GM12878 (cell line): Measurements from ENCODE around the gene CASK. TPM values are rescaled to one million over a fixed set of nuclear protein-coding genes. Genes with fewer than 3 reads are reported as not detected.

Source experiments
- ATAC-seq: fragments of 200-7000 bp; cut with Tn5 transposase; 3 replicates; pipeline ENCODE4 v1.9.1; 2020; ENCODE audit warnings: mild to moderate bottlenecking, moderate library complexity
- BruUV-seq: library from RNA; stranded (reverse); fragments of 400-500 nt; replicated peaks from 2 replicates; lab custom pipeline; 2021; lab: Mats Ljungman, UMichigan
- CTCF ChIA-PET: fragments of 300-600 bp; sonication (Branson Sonifier 250); formaldehyde crosslinking; extraction: SDS; loops from one replicate; lab custom pipeline; 2021; ENCODE audit warnings: inconsistent platforms; lab: Yijun Ruan, JAX
- POLR2A ChIA-PET: fragments of 350-600 bp; formaldehyde crosslinking; extraction: SDS; loops from one replicate; lab custom pipeline; 2021; ENCODE audit warnings: inconsistent platforms; lab: Charles Lee
- RAD21 ChIA-PET: fragments of 300-600 bp; sonication (Branson Sonifier 250); formaldehyde crosslinking; loops from one replicate; lab custom pipeline; 2023; ENCODE audit warnings: antibody characterized with exemption; ENCODE audit not compliant: unreplicated experiment; lab: Charles Lee
- SMC1A ChIA-PET: fragments of 300-600 bp; sonication (Branson Sonifier 250); formaldehyde crosslinking; loops from one replicate; lab custom pipeline; 2023; ENCODE audit not compliant: unreplicated experiment, uncharacterized antibody; lab: Charles Lee
- DNase-seq: peaks from one replicate; pipeline ENCODE4 v3.0.0-alpha.2; 2011; ENCODE audit warnings: low read depth, low spot score
- FAIRE-seq: peaks from 3 replicates; lab custom pipeline; 2011; peaks lifted over from hg19 to GRCh38; lab: Jason Lieb, UNC
- H2AFZ ChIP-seq: 2 replicates; pipeline ENCODE4 v1.6.0; 2011; ENCODE audit warnings: low read depth, low read length, control low read depth; ENCODE audit not compliant: control insufficient read depth
- H3K27ac ChIP-seq: 2 replicates; pipeline ENCODE4 v1.5.1; 2011; ENCODE audit warnings: control low read depth; ENCODE audit not compliant: control insufficient read depth, insufficient read depth
- H3K27me3 ChIP-seq, 2 experiments: replicated peaks in 1 of 2; 2 replicates each; pipeline versions ENCODE4 v1.6.0 to v1.6.1; 2011; ENCODE audit warnings: low read length in 1 of 2; ENCODE audit not compliant: control insufficient read depth in 2 of 2, insufficient read depth in 2 of 2
- H3K36me3 ChIP-seq, 2 experiments: 2 replicates each; pipeline ENCODE4 v1.5.1; 2011; ENCODE audit warnings: low read length in 1 of 2; ENCODE audit not compliant: control insufficient read depth in 2 of 2, insufficient read depth in 2 of 2
- H3K4me1 ChIP-seq: 2 replicates; pipeline ENCODE4 v1.6.1; 2011; ENCODE audit warnings: mild to moderate bottlenecking, low read length, moderate library complexity, mixed read lengths; ENCODE audit not compliant: control insufficient read depth, insufficient read depth
- H3K4me2 ChIP-seq: 2 replicates; pipeline ENCODE4 v1.6.0; 2011; ENCODE audit warnings: control low read depth; ENCODE audit not compliant: control insufficient read depth, insufficient read depth
- H3K4me3 ChIP-seq: fragments of 200-600 bp; sonication (generic); 2 replicates; pipeline ENCODE4 v1.5.1; 2016
- H3K79me2 ChIP-seq: 2 replicates; pipeline ENCODE4 v1.6.0; 2011; ENCODE audit warnings: low read length; ENCODE audit not compliant: control insufficient read depth, insufficient read depth
- H3K9ac ChIP-seq: 2 replicates; pipeline ENCODE4 v1.8.0; 2011; ENCODE audit warnings: low read length, control low read depth, mixed read lengths; ENCODE audit not compliant: control insufficient read depth, insufficient read depth
- H3K9me3 ChIP-seq: replicated peaks from 3 replicates; pipeline ENCODE4 v1.5.1; 2011; ENCODE audit warnings: mild to moderate bottlenecking, low read length; ENCODE audit not compliant: control insufficient read depth, insufficient read depth
- H4K20me1 ChIP-seq: 2 replicates; pipeline ENCODE4 v1.6.0; 2011; ENCODE audit not compliant: control insufficient read depth, insufficient read depth
- ESRRA ChIP-seq: IDR thresholded peaks from 2 replicates; pipeline ENCODE4 v1.6.1; 2012; ENCODE audit warnings: mild to moderate bottlenecking, low read length, improper control_type of control experiment
- MTA2 ChIP-seq: fragments of 450-650 bp; IDR thresholded peaks from 2 replicates; pipeline ENCODE4 v1.6.1; 2016; ENCODE audit warnings: low read depth, mild to moderate bottlenecking, moderate library complexity
- MYB ChIP-seq: fragments of 150-350 bp; IDR thresholded peaks from 2 replicates; pipeline ENCODE4 v1.6.1; 2014; ENCODE audit warnings: mild to moderate bottlenecking, low read depth, low read length, borderline replicate concordance
- NR2F1 ChIP-seq: fragments of 450-650 bp; conservative IDR thresholded peaks from 2 replicates; pipeline ENCODE4 v1.6.1; 2017; ENCODE audit warnings: mild to moderate bottlenecking
- RCOR1 ChIP-seq: conservative IDR thresholded peaks from 2 replicates; pipeline ENCODE4 v1.6.1; 2012; ENCODE audit warnings: low read depth, low read length, improper control_type of control experiment
- TCF7 ChIP-seq: IDR thresholded peaks from 2 replicates; pipeline ENCODE4 v1.6.1; 2014; ENCODE audit warnings: antibody characterized with exemption, borderline replicate concordance
- ZBTB33 ChIP-seq: fragments of 450-650 bp; IDR thresholded peaks from 2 replicates; pipeline ENCODE4 v1.6.1; 2017; ENCODE audit warnings: mild to moderate bottlenecking
- ZNF24 ChIP-seq: fragments of 450-650 bp; IDR thresholded peaks from 2 replicates; pipeline ENCODE4 v1.6.1; 2017; ENCODE audit warnings: antibody characterized with exemption, mild to moderate bottlenecking
- WGBS: methylation state at CpG from one replicate; pipeline ENCODE4 v1.1.6; 2016; ENCODE audit warnings: low lambda C conversion rate; ENCODE audit not compliant: insufficient replicate concordance, insufficient coverage; ENCODE audit errors: missing lambda C conversion rate; 5-methylcytosine and 5-hydroxymethylcytosine counted together
- in situ Hi-C: fragments of 300-500 bp; cut with MboI; formaldehyde crosslinking; loops from 9 replicates; pipeline ENCODE4 v1.14.3; 2018; ENCODE audit warnings: mixed read lengths
- intact Hi-C: fragments of 100-400 bp; cut with micrococcal nuclease; formaldehyde crosslinking; loops from one replicate; pipeline ENCODE4 v1.14.2; 2022; ENCODE audit not compliant: unreplicated experiment
- polyA plus RNA-seq, 11 experiments: library from polyadenylated mRNA; depleted of rRNA in 4 of 11; unstranded in 6 of 11; stranded (reverse) in 5 of 11; fragments of >200 nt; fragmentation: Nextera tagmentation in 4 of 11; fragmentation: Illumina TruSeq in 1 of 11; extraction: Ambion mirVana in 4 of 11; extraction: Trizol in 1 of 11; gene quantifications; 1 replicate in 1 of 11; 2 replicates in 10 of 11; pipeline versions ENCODE4 v1.2.1 to v1.2.3, GENCODE V29; 2011 to 2016; ENCODE audit warnings: inconsistent platforms in 2 of 11, missing spikeins in 2 of 11, low read depth in 1 of 11
- total RNA-seq, 4 experiments: library from RNA; depleted of rRNA in 3 of 4; stranded (reverse); fragments of >200 nt in 3 of 4; fragmentation: Illumina TruSeq in 1 of 4; extraction: Trizol in 1 of 4; gene quantifications; 2 replicates each; pipeline versions ENCODE4 v1.2.1 to v1.2.3, GENCODE V29; 2013 to 2021
- TF ChIP-seq, protein P1 (sequence below): IDR thresholded peaks from 2 replicates; pipeline ENCODE4 v1.6.1; 2011; ENCODE audit warnings: low read depth, mild to moderate bottlenecking, low read length, moderate library complexity, borderline replicate concordance; ENCODE audit errors: extremely low read depth
- TF ChIP-seq, protein P2 (sequence below): IDR thresholded peaks from 2 replicates; pipeline ENCODE4 v1.6.1; 2011; ENCODE audit warnings: mild to moderate bottlenecking, low read depth, low read length, moderate library complexity; ENCODE audit not compliant: insufficient replicate concordance
- TF ChIP-seq, protein P3 (sequence below): fragments of 450-650 bp; formaldehyde crosslinking; IDR thresholded peaks from 2 replicates; pipeline ENCODE4 v1.4.0; 2020; ENCODE audit warnings: mild to moderate bottlenecking, moderate library complexity

CASK gene
- total and polyA plus RNA-seq, 10 of the 15 experiments (the other 5 are each of a cell fraction or from before 2014, with no cell fraction given) = 0.60 to 45.9 (median 4.8) TPM

- H2AFZ ChIP-seq = no peak overlapping the region
- 60% methylated on average over 1 of the region's 1 CpG for WGBS
- 0 out of 2 replicates have a peak, but pooled peaks cover 4% of the 10 kb centered on the region for H3K4me1 ChIP-seq
- in situ Hi-C loops = no loop called here
- ChIA-PET RAD21 (interaction anchor here (0.6 kb wide), 1 partner anchor 90 kb away, joined by 3 read pairs; no protein-coding TSS in a partner anchor), POLR2A (interaction anchor here (0.5 to 0.6 kb wide), 2 partner anchors 30 to 50 kb away, joined by 3 to 7 read pairs; no protein-coding TSS in a partner anchor), SMC1A (interaction anchor here (0.6 to 1.8 kb wide), 6 partner anchors 20 to 52 kb away, joined by 3 to 7 read pairs (median 4); partner anchors contain the start of gene GPR34), CTCF (no interaction called here)
- FAIRE-seq (no peak), DNase-seq (no peak), ATAC-seq (no peak)
- H3K4me2 ChIP-seq = no peak overlapping the region
- intact Hi-C loops = no loop called here
- H3K4me3 ChIP-seq = no peak overlapping the region
- no TSS peak for BruUV-seq
- 0 out of 2 replicates have a peak, but pooled peaks cover 3% of the 10 kb centered on the region for H4K20me1 ChIP-seq
- H3K9me3 ChIP-seq = no peaks in the 10 kb centered on the region
- H3K27me3 ChIP-seq = no peaks in the 10 kb centered on the region
- H3K27ac ChIP-seq = no peak overlapping the region
- H3K36me3 ChIP-seq = no peaks in the 10 kb centered on the region
- H3K79me2 ChIP-seq = no peaks in the 10 kb centered on the region
- no peak overlapping the region for H3K9ac ChIP-seq
- no peak for TF ChIP-seq TCF7
- TF ChIP-seq ZNF24 = no peak
- TF ChIP-seq, protein P1, sequence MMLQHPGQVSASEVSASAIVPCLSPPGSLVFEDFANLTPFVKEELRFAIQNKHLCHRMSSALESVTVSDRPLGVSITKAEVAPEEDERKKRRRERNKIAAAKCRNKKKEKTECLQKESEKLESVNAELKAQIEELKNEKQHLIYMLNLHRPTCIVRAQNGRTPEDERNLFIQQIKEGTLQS = no peak
- TF ChIP-seq, protein P2, sequence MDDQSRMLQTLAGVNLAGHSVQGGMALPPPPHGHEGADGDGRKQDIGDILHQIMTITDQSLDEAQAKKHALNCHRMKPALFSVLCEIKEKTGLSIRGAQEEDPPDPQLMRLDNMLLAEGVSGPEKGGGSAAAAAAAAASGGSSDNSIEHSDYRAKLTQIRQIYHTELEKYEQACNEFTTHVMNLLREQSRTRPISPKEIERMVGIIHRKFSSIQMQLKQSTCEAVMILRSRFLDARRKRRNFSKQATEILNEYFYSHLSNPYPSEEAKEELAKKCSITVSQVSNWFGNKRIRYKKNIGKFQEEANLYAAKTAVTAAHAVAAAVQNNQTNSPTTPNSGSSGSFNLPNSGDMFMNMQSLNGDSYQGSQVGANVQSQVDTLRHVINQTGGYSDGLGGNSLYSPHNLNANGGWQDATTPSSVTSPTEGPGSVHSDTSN = no peak
- no peak for TF ChIP-seq ESRRA
- TF ChIP-seq, protein P3, sequence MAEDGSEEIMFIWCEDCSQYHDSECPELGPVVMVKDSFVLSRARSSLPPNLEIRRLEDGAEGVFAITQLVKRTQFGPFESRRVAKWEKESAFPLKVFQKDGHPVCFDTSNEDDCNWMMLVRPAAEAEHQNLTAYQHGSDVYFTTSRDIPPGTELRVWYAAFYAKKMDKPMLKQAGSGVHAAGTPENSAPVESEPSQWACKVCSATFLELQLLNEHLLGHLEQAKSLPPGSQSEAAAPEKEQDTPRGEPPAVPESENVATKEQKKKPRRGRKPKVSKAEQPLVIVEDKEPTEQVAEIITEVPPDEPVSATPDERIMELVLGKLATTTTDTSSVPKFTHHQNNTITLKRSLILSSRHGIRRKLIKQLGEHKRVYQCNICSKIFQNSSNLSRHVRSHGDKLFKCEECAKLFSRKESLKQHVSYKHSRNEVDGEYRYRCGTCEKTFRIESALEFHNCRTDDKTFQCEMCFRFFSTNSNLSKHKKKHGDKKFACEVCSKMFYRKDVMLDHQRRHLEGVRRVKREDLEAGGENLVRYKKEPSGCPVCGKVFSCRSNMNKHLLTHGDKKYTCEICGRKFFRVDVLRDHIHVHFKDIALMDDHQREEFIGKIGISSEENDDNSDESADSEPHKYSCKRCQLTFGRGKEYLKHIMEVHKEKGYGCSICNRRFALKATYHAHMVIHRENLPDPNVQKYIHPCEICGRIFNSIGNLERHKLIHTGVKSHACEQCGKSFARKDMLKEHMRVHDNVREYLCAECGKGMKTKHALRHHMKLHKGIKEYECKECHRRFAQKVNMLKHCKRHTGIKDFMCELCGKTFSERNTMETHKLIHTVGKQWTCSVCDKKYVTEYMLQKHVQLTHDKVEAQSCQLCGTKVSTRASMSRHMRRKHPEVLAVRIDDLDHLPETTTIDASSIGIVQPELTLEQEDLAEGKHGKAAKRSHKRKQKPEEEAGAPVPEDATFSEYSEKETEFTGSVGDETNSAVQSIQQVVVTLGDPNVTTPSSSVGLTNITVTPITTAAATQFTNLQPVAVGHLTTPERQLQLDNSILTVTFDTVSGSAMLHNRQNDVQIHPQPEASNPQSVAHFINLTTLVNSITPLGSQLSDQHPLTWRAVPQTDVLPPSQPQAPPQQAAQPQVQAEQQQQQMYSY (CRISPR knock-in tag) = no peak
- no peak for TF ChIP-seq ZBTB33
- TF ChIP-seq MTA2 = no peak
- TF ChIP-seq NR2F1 = no peak
- no peak for TF ChIP-seq RCOR1
- TF ChIP-seq MYB = no peak
Measured at GRCh38 chrX:41666251-41666650, 257.1 kb downstream of the CASK start.
